Calu3 (cell line): Measurements from ENCODE around the gene SECISBP2. TPM values are rescaled to one million over a fixed set of nuclear protein-coding genes. Genes with fewer than 3 reads are reported as not detected.

Source experiments
- BruUV-seq: library from RNA; stranded (reverse); fragments of 400-500 nt; replicated peaks from 2 replicates; lab custom pipeline; 2021; lab: Mats Ljungman, UMichigan
- CTCF ChIA-PET: fragments of 300-600 bp; sonication (Branson Sonifier 250); formaldehyde crosslinking; loops from one replicate; lab custom pipeline; 2022; ENCODE audit warnings: antibody characterized with exemption; lab: Charles Lee
- DNase-seq: peaks from one replicate; pipeline ENCODE4 v3.0.0; 2022
- H3K27ac Mint-ChIP-seq: one replicate; pipeline ENCODE4 v1.8.0; 2022; ENCODE audit warnings: mixed read lengths; ENCODE audit not compliant: unreplicated experiment
- H3K27me3 Mint-ChIP-seq: one replicate; pipeline ENCODE4 v1.8.0; 2022; ENCODE audit warnings: mixed read lengths; ENCODE audit not compliant: unreplicated experiment
- H3K36me3 Mint-ChIP-seq: one replicate; pipeline ENCODE4 v1.8.0; 2022; ENCODE audit warnings: mild to moderate bottlenecking, moderate library complexity, mixed read lengths; ENCODE audit not compliant: insufficient read depth, unreplicated experiment
- H3K4me1 Mint-ChIP-seq: one replicate; pipeline ENCODE4 v1.8.0; 2022; ENCODE audit warnings: mild to moderate bottlenecking, low read depth, mixed read lengths; ENCODE audit not compliant: unreplicated experiment
- H3K4me3 Mint-ChIP-seq: one replicate; pipeline ENCODE4 v1.8.0; 2022; ENCODE audit warnings: mild to moderate bottlenecking, low read depth, moderate library complexity, mixed read lengths; ENCODE audit not compliant: unreplicated experiment
- H3K9me3 Mint-ChIP-seq: one replicate; pipeline ENCODE4 v1.8.0; 2022; ENCODE audit warnings: low read depth, mixed read lengths; ENCODE audit not compliant: unreplicated experiment
- CTCF ChIP-seq: fragments of 200-600 bp; IDR thresholded peaks from one replicate; pipeline ENCODE4 v1.8.0; 2022; ENCODE audit warnings: antibody characterized with exemption; ENCODE audit not compliant: unreplicated experiment
- intact Hi-C: fragments of 100-400 bp; cut with micrococcal nuclease; formaldehyde crosslinking; loops from one replicate; pipeline ENCODE4 v1.10.0; 2022; ENCODE audit not compliant: unreplicated experiment
- total RNA-seq: library from RNA; stranded (reverse); gene quantifications from 2 replicates; pipeline ENCODE4 v1.2.3, GENCODE V29; 2022

Gene SECISBP2
- total RNA-seq, 1 experiment from 2014 or later: 27.8 TPM

- DNase-seq: no peak
- BruUV-seq: no TSS peak
- intact Hi-C loops: no loop called here
- Mint-ChIP-seq H3K27me3 (no peaks in the 10 kb centered on the region), H3K9me3 (no peaks in the 10 kb centered on the region), H3K36me3 (peaks cover 24% of the 10 kb centered on the region), H3K4me3 (no peak overlapping the region), H3K27ac (no peak overlapping the region), H3K4me1 (no peaks in the 10 kb centered on the region)
- TF ChIP-seq CTCF: no peak
- CTCF ChIA-PET: no interaction called here
Observed at GRCh38 chr9:89361816-89362646, 43.7 kb downstream of the SECISBP2 start.

- H3K4me3 Mint-ChIP-seq: no peak overlapping the region
- no peaks in the 10 kb centered on the region for H3K4me1 Mint-ChIP-seq
- no peak overlapping the region for H3K27ac Mint-ChIP-seq
- peaks cover 24% of the 10 kb centered on the region for H3K36me3 Mint-ChIP-seq
- intact Hi-C loops: no loop called here
- TF ChIP-seq CTCF: no peak
- no TSS peak for BruUV-seq
- CTCF ChIA-PET: no interaction called here
- DNase-seq: no peak
- H3K27me3 Mint-ChIP-seq: no peaks in the 10 kb centered on the region
- H3K9me3 Mint-ChIP-seq: no peaks in the 10 kb centered on the region
Observed at GRCh38 chr9:89362647-89363310, 44.5 kb downstream of the SECISBP2 start.

DNA sequence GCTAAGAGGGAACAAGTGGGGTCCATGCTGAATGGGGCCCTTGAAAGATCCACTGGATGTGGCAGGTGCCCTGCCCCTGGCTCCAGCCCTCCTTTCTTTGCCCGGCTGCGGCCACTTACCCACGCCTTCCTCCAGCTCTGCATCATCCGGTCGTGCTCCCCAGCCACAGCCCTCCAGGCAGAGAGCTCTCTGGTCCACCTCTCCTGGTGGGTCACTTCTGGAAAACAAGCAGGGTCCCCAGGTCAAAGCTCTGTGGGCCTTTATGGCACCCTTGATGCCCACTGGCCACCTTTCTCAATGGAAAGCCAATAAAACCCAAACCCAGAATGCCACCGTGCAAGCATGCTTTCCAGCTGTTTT, 45.0 kb downstream of the SECISBP2 start:
- CTCF ChIA-PET: no interaction called here
- DNase-seq: no peak
- Mint-ChIP-seq H3K9me3 (no peaks in the 10 kb centered on the region), H3K36me3 (peaks cover 24% of the 10 kb centered on the region), H3K4me1 (no peaks in the 10 kb centered on the region), H3K27ac (no peak overlapping the region), H3K4me3 (no peak overlapping the region), H3K27me3 (no peaks in the 10 kb centered on the region)
- no TSS peak for BruUV-seq
- intact Hi-C loops: no loop called here
- TF ChIP-seq CTCF: no peak

- H3K27me3 Mint-ChIP-seq: no peaks in the 10 kb centered on the region
- TF ChIP-seq CTCF: no peak
- intact Hi-C loops: no loop called here
- no peaks in the 10 kb centered on the region for H3K9me3 Mint-ChIP-seq
- no peak for DNase-seq
- no peak overlapping the region for H3K27ac Mint-ChIP-seq
- no peak overlapping the region for H3K4me3 Mint-ChIP-seq
- H3K4me1 Mint-ChIP-seq: no peaks in the 10 kb centered on the region
- no TSS peak for BruUV-seq
- CTCF ChIA-PET: no interaction called here
- H3K36me3 Mint-ChIP-seq: peaks cover 24% of the 10 kb centered on the region
Observed at GRCh38 chr9:89363921-89364665, 45.8 kb downstream of the SECISBP2 start.
